Measurements from ENCODE around the gene TEX101. TPM values are rescaled to one million over a fixed set of nuclear protein-coding genes. Genes with fewer than 3 reads are reported as not detected.
"Not testable (repeated sequence)": the region's sequence is repeated elsewhere in the genome, so short reads cannot be mapped to it uniquely, and the experiment has no call there.

The TEX101 gene, protein sequence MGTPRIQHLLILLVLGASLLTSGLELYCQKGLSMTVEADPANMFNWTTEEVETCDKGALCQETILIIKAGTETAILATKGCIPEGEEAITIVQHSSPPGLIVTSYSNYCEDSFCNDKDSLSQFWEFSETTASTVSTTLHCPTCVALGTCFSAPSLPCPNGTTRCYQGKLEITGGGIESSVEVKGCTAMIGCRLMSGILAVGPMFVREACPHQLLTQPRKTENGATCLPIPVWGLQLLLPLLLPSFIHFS
- polyA plus RNA-seq (ENCODE audit: insufficient read depth in 1 of 5, insufficient read length in 5 of 5, low replicate concordance in 1 of 5) = under 1 TPM in 1 of 5 donors, not detected in 4; 0.09 TPM
- long read RNA-seq, donor 1 = 0 reads
- long read RNA-seq, donor 2 = 0 reads
- long read RNA-seq, donor 3 = 0 reads
- long read RNA-seq, donor 4 = 0 reads
- long read RNA-seq, donor 5 = 0 reads
- long read RNA-seq, donor 6 = 0 reads
- long read RNA-seq, donor 7 = 0 reads
- long read RNA-seq, donor 8 = 0 reads

DNA sequence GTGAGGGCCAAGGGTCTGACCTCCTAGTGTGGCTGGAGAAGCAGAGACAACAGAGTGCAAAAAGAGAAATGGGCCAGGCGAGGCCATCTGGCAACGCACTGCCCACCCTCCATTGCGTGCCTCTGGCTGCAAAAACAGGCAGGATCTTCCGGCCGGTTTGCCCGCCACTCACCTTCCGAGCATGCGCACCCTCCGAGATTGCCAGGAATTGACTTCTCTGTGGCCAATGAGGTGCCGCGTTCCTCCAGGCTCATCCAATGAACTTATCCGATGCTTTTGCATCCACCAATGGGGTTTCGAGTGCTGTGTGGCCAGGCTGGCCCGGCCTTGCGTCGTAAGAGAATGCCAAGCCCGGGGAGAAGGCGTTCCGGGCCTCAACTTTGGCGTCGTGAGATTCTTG, at the start of gene TEX101:
Gene TEX101 (plus strand): TSS at position 337 of the 400 bp plus-strand sequence. CDS start 1,030 bp downstream, outside the sequence.
- no peak for DNase-seq

DNA sequence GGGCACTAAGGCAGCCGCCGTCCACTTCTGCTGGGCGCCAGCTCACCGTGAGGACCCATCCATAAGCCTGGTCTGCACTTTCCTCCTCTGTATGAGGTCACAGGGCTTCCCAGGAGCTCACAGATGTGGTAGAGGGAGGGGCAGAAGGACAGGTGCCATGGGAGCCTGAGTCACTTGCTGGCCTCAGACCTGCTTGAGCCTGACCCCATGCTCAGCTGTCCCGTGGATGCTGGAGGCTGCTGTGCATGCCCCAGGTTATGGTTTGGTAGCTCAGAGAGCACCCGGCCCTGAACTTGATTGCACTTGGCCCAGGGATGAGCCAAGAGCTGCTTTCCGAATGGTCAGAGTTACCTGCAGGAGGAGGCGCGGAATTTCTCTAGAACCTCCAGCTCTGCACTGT, 49.0 kb upstream of the TEX101 start:
- not testable (repeated sequence) for DNase-seq

DNA sequence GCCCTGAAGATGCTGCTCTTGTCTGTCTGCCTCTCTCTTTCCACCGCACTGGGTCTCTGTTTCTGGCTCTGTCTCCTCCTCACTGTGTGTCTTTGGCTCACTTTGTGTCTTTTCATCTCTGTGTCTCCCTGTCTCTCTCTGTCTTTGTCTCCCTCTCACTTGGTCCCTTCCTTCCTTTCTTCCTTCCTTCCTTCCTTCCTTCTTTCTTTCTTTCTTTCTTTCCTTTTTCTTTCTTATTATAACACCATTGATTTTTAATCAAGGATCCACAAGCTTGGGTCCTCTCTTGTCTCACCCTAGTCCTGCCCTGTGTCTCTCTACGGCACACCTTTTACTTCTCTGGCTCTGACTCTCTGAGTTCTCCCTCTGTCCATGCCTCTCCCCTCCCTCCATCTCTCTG, 46.9 kb upstream of the TEX101 start:
- DNase-seq = no peak

DNA sequence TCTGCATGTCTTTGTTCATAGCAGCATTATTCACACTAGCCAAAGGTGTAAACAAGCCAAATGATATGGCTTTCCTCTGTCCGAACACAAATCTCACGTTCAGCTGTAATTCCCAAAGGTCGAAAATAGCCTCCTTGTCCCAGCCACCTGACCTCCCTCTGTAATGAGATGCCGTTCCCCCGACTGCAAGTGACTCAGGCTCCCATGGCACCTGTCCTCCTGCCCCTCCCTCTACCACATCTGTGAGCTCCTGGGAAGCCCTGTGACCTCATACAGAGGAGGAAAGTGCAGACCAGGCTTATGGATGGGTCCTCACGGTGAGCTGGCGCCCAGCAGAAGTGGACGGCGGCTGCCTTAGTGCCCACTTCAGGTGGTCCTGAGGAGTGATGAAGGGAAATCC, 45.8 kb upstream of the TEX101 start:
- DNase-seq = not testable (repeated sequence)

DNA sequence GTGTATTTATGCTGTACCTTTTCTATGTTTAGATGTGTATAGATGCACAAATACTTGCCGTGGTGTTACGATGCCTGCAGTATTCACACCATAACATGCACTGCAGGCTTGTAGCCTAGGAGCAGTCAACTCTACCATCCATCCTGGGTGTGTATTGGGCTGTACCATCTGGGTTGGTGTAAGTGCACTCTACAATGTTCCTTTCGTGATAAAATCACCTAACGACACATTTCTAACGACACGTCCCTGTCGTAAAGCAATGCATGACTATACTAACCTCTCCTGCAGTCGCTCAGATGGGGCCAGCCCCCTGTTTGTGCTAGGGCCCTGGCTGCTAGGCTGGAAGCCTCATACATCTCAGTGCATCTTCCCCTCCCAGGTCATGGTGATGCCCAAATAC, 42.8 kb upstream of the TEX101 start:
- no peak for DNase-seq

DNA sequence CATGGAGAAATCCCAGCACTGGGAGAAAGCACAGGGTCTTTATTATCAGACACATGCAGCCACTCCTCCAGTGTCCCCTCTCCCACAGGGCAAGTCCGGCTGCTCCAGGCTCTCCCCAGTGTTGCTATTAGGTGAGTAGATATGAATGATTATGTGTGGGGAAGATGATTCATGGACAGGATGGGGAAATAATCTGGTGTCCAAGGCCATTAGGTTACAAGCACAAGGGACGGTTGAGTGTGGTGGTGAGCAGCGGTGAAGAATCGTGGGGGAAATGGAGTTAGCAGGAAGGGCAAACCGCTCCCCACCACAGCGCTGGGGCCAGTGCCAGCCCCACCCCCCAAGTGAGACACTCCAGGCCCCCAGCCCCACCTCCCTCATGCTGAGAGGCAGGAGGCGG, 42.2 kb upstream of the TEX101 start:
- no peak for DNase-seq

DNA sequence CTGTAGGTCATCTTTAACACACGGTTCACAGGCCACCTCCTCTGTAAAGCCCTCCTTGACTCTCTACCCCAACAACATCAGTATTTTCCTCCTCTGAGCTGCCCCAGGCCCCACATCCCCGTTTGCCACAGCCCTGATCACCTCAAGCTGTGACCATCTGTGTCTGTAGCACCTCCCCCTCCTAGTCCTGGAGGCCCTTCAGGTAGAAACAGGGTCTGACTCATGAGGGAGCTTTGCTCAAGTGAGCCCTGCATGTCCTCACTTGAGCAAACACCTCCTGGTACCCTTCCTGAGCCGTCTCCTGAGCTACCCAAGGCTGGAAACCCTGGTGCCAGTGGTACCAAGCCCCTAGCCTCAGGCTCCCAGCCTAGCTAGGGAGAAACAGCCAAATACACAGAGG, 37.1 kb upstream of the TEX101 start:
- not testable (repeated sequence) for DNase-seq

DNA sequence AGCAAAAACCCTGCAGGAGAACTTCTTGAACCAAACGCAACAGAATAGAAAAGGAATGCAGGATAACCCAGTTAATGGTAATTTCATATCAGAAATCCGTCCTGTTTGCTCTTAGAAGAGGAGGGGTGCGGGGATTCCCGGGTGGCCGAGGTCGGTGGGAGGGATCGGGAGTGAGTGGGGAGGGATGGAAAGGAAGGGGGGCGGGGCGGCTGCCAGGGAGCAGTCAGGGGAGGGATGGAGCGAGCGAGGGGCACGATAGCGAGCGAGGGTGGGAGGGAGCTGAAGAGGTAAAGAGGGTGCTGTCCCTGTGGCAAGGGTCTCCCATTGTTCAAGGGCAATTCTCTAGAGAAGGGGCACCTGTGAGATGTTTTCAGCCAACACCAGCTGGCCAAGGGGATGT, 34.7 kb upstream of the TEX101 start:
- no peak for DNase-seq

DNA sequence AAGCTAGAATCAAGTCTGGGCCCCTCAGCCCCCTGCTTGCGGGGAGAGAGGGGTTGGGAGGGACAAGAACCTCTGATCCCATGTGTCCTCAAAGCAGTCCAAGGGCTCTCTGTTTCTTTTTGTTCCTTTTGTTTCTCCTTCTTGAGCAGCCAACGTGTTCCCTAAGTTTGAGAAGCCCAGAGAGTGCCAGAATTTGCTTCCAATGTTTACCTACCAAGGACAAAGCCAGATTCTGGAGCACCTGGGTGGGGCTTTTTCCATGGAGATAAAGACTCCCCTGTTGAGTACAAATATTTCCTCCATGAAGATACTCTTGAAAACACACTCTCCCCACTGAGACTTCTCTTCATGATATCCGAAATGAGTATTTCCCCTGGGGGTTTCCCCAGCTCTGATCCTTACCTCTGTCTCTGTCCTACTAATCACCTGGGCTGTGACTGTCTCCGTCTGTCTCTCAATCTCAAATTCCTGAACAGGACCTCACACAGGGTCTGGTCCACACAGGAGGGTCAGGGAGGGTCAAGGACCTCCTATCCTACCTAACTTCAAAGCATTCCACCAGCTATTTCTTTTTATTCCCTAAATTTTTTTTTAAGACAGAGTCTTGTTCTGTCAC, 33.8 kb upstream of the TEX101 start:
- DNase-seq = no peak

DNA sequence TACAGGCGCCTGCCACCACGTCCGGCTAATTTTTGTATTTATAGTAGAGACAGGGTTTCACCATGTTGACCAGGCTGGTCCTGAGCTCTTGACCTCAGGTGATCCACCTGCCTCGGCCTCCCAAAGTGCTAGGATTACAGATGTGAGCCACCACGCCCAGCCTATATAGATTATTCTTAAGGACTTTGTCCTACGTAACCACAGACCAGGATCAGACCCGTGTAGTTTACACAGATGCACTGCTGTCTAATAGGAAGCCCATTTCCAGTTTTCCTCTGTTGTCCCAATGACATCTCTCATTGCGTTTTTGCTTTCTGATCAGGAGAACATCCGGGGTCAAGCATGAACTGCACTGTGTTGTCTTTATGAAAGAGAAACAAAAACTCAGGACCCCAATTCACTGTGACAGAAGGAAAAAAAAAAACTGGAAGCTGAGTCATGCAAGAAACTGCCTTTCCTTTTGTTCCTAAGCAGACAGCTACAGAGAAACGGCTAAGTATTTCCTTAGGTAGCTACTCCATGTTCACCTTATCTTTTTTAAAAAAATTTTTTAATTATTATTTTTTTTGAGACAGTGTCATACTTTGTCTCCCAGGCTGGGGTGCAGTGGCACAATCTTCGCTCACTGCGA, 32.0 kb upstream of the TEX101 start:
- not testable (repeated sequence) for DNase-seq

DNA sequence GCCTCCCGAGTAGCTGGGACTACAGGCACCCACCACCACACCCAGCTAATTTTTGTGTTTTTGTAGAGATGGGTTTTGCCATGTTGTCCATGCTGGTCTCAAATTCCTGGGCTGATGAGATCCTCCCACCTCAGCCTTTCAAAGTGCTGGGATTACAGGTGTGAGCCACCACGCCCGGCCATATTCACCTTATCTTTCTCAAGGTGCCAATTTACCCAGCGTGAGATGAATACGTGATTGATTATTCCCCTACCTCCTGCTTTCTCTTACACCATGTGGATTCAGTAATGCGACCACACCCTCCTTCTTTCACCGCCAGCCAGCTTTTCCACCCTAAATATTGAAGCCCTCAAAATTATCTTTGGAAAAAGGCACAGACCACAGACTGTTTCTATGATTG, 31.4 kb upstream of the TEX101 start:
- not testable (repeated sequence) for DNase-seq

DNA sequence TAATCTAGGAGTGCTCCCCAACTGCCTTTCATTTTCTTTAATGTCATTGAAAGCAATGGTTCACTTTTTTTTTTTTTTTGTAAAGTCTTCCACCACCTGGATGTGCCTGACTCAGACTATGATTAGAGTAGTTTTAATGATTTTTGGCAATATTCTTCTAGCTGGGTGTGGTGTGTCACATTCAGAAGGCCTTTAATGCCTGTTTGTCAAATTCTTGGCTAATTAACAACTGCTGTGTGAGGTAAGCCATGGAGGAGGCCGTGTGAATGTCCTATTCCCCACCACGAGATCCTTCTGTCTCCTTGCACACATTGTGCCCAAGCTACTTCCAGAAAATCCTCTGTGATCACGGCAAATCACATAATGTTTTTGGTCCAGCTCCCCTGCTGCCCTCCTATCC, 30.9 kb upstream of the TEX101 start:
- DNase-seq = not testable (repeated sequence)

DNA sequence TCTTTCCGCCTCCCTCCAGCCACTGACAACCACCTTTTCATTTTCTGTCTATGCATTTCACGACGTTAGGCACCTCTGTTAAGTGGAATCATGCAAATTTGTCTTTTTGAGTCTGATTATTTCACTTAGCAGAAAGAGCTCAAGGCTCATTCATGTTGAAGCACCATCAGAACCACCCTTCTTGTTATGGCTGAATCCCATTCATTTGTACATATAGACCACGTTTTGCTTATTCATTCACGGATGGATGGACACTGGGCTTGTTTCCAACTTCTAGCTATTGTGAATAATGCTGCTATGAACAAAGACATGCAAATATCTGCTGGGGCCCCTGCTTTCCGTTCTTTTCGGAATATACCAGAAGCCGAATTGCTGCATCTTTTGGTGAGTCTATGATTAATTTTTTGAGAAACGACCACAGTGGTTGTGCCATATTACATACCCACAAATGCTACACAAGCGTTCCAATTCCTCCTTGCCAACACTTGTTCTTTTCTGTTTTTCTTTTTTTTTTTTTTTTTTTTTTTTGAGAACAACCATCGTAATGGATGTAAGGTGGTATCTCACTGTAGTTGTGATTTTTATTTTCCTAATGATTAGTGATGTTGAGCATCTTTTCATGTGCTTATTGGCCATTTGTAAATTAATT, 23.7 kb upstream of the TEX101 start:
- DNase-seq = not testable (repeated sequence)

DNA sequence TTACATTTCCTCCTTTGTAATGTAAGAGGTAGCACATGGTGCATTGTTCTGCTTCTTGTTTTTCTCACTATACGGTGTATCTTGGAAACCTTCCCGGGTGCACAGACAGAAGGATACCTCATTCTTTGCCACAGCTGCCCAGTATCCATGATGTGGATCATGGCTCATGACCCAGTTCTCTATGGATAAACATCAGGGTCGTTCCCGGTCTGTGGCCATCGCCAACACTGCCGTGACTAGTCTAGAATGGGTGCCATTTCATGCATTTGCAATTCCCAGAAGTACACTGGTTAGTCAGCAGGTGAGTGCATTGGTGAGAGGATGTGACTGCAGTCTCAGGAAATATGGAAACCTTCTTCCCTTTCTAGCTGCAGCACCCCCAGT, 23.1 kb upstream of the TEX101 start:
- not testable (repeated sequence) for DNase-seq

DNA sequence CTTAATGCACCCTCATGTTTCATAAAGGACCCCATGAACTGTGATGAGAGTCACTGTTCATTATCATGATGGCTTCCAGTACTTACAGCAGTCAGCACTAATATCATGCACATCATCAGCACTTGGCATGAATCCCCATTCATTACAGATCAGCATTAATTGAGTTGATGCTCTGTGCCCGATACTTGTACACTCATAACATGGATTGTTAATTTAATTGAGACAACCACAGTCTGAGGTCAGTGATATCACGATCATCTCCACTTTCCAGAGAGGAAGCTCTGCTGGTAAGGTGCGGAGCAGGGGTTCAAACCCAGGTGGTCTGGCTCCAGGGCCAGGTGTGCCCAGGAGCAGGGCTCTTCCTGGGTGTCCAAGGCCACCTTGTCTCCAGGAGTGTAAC, 21.2 kb upstream of the TEX101 start:
- not testable (repeated sequence) for DNase-seq

DNA sequence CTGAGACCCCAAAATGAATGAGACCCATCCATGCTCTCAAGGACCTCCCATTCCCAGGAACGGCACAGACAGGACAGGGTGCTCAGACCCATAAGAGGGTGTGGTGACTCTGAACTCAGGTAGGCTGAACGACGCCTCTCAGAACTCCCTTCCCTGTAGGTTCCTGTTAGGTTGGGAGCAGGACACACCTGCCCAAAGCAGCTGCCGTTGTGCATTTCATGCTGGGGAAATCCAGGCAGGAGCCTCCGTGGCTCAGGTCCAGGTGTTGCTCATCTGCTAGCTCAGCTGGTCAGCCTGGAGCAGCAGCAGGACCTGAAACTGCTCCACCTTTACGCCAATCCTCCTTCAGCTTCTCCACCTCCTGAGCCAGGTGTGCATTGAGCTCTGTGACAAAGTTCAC, 19.1 kb upstream of the TEX101 start:
- no peak for DNase-seq

DNA sequence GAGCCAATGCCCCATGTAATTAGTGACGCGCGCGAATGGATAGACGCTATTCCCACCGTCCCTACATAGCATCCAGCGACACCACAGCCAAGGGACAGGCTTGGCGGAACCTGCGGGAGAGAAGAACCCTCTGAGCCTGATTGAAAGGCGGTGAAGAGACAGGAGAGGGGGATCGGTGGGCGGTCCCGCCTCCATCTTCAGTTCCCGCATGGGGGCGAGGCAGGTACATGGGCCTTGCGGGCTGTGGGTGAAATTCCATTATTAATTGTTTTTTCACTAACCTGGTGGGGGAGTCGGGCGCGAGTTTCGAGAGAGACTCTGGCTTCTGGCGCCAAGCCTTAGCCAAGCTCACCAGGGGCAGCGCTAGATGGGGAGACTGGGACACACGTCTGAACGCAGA, 8.4 kb upstream of the TEX101 start:
- no peak for DNase-seq

DNA sequence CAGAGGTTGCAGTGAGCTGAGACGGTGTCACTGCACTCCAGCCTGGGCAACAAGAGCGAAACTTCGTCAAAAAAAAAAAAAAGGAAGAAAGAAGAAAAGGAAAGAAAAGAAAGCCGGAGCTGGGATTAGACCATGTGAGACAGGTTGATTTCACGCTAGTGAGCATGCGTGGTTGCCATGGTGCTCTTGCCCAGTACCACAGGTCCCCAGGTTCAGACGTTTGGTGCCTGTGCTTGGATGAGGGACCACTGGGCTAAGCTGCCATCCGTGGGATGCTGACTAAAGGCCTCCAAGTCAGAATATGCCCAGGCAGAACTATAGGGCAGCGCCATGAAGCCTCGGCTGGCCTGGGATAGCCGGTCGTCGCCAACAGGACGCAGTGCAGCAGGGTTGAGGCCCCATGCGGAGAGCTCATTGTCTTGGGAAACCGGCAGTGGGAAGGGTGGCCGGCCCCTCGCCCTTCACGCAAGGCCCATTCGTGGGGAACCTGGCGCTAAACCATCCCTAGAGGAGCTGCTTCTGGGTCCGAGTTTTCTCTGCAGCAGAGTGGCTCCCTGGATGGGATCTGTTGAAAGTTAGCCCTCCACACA, 7.2 kb upstream of the TEX101 start:
- DNase-seq = no peak

DNA sequence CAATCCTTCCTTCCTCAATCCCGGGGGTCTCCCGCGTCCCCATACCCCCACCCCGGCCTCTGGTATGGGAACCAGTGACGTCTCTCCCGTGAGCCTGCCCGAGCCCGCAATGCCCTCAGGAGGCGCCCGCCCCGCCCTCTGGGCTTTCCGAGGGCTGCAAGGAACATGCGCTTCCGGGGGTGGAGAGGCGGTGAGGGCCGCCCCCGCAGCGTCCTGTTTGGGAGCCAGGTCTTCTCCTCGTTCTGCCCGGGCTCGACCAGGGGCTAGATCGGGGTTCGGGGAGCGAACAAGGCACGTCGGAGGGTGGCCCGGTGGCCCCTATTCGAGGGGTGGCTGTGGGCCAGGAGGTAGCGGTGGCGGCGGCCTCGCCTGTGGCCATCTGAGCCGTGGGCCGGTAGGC, 6.6 kb upstream of the TEX101 start:
- no peak for DNase-seq

DNA sequence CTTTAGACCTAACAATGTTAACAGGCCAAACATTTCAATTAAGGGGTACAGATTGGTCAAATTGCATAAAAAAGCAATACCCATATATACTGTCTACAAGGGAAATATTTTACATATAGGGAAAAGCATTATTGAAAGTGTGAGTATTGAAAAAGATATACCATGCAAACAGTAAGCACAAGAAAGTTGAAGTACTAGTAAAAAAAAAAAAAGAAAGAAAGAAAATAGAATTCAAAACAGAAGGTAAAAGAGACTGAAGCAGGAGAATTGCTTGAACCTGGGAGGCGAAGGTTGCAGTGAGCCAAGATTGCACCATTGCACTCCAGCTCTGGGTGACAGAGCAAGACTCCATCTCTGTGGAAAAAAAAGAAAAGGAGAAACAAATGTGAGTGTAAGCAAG, 5.3 kb upstream of the TEX101 start:
- no peak for DNase-seq

DNA sequence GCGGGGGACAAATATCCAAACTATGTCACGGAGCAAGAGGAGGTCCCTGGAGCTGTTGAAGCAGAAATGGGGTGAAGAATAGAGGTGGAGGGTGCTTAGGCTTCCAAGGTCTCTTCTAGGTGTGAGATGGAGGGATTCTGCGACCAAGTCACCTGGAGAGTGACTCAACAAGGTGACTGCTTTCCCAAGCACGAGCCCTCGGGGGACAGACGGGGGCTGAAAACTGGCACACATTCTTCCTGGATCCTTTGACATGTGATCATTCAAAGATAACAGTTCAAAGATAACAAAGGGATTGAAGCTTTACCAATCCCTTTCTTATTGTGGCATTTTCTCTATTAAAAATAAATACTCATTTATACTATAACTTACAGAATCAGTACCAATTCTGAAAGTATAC, 2.2 kb upstream of the TEX101 start:
- no peak for DNase-seq
